HepG2 (cell line): ENCODE data around the gene VDR. TPM values are rescaled to one million over a fixed set of nuclear protein-coding genes. Genes with fewer than 3 reads are reported as not detected.

ENCODE experiments used
- ATAC-seq: fragments of 200-7000 bp; cut with Tn5 transposase; 3 replicates; pipeline ENCODE4 v1.9.1; 2020; ENCODE audit warnings: mild to moderate bottlenecking, moderate library complexity
- BruUV-seq: library from RNA; stranded (reverse); fragments of 400-500 nt; replicated peaks from 2 replicates; lab custom pipeline; 2021; lab: Mats Ljungman, UMichigan
- CTCF ChIA-PET: fragments of 300-600 bp; formaldehyde crosslinking; extraction: SDS; loops from one replicate; lab custom pipeline; 2021; ENCODE audit warnings: low total read pairs, inconsistent platforms, low intra/inter-chr PET ratio; lab: Yijun Ruan, JAX
- POLR2A ChIA-PET: fragments of 350-600 bp; sonication (Branson Sonifier 250); formaldehyde crosslinking; loops from one replicate; lab custom pipeline; 2020; ENCODE audit warnings: antibody characterized with exemption, inconsistent platforms; lab: Yijun Ruan, JAX
- DNase-seq: peaks from one replicate; pipeline ENCODE4 v3.0.0-alpha.2; 2015; ENCODE audit warnings: low spot score
- FAIRE-seq: peaks from 3 replicates; lab custom pipeline; 2011; peaks lifted over from hg19 to GRCh38; lab: Jason Lieb, UNC
- H2AFZ ChIP-seq: one replicate; pipeline ENCODE4 v1.6.1; 2011; ENCODE audit warnings: low read length, inconsistent platforms
- H3K27ac ChIP-seq: fragments of 300-600 bp; 3 replicates; pipeline ENCODE4 v1.8.0; 2011; ENCODE audit warnings: mixed run types, mild to moderate bottlenecking, mixed read lengths, low read length, inconsistent platforms; ENCODE audit not compliant: insufficient read depth; ENCODE audit errors: extremely low read length
- H3K27me3 ChIP-seq, 2 experiments: fragments of 200-600 bp in 1 of 2; 2 replicates in 1 of 2; 3 replicates in 1 of 2; pipeline versions ENCODE4 v1.6.0 to v1.8.0; 2011; ENCODE audit warnings: low read length in 2 of 2, mild to moderate bottlenecking in 2 of 2, moderate library complexity in 2 of 2, inconsistent platforms in 1 of 2; ENCODE audit not compliant: insufficient read depth in 2 of 2, control insufficient read depth in 1 of 2
- H3K36me3 ChIP-seq, 2 experiments: fragments of 200-600 bp in 1 of 2; replicated peaks in 1 of 2; 2 replicates in 1 of 2; 3 replicates in 1 of 2; pipeline versions ENCODE4 v1.5.1 to v1.8.0; 2011; ENCODE audit warnings: low read length in 2 of 2, inconsistent platforms in 1 of 2; ENCODE audit not compliant: insufficient read depth in 2 of 2, control insufficient read depth in 1 of 2
- H3K4me1 ChIP-seq: 2 replicates; pipeline ENCODE4 v1.5.1; 2012; ENCODE audit warnings: low read length, inconsistent platforms; ENCODE audit not compliant: insufficient read depth
- H3K4me2 ChIP-seq: 2 replicates; pipeline ENCODE4 v1.6.0; 2011; ENCODE audit warnings: low read depth, low read length, inconsistent platforms
- H3K4me3 ChIP-seq, 3 experiments: fragments of 200-600 bp in 1 of 3; sonication (generic), shearing (Covaris generic) in 1 of 3; replicated peaks in 1 of 3; 2 replicates each; pipeline ENCODE4 v1.5.1; 2011 to 2016; ENCODE audit warnings: low read length in 3 of 3, inconsistent platforms in 2 of 3, low read depth in 2 of 3, mild to moderate bottlenecking in 2 of 3, control low read depth in 1 of 3, mixed read lengths in 1 of 3; ENCODE audit not compliant: insufficient read depth in 1 of 3
- H3K79me2 ChIP-seq: one replicate; pipeline ENCODE4 v1.6.1; 2011; ENCODE audit warnings: low read length, inconsistent platforms; ENCODE audit not compliant: insufficient read depth
- H3K9ac ChIP-seq: 2 replicates; pipeline ENCODE4 v1.6.0; 2011; ENCODE audit warnings: mild to moderate bottlenecking, low read depth, low read length, inconsistent platforms; ENCODE audit not compliant: insufficient read depth
- H3K9me3 ChIP-seq: 2 replicates; pipeline ENCODE4 v1.5.1; 2012; ENCODE audit warnings: mild to moderate bottlenecking, low read length
- H4K20me1 ChIP-seq: 2 replicates; pipeline ENCODE4 v1.6.0; 2011; ENCODE audit warnings: inconsistent platforms, mild to moderate bottlenecking, low read length, moderate library complexity; ENCODE audit not compliant: insufficient read depth
- BRCA1 ChIP-seq: sonication (generic); formaldehyde crosslinking; IDR thresholded peaks from 2 replicates; pipeline ENCODE4 v1.4.0; 2020; ENCODE audit warnings: missing genetic modification reagents
- MXI1 ChIP-seq: IDR thresholded peaks from 3 replicates; pipeline ENCODE4 v1.6.1; 2012; ENCODE audit warnings: low read depth, low read length, inconsistent platforms, borderline replicate concordance
- PHF8 ChIP-seq: sonication (generic); formaldehyde crosslinking; IDR thresholded peaks from 2 replicates; pipeline ENCODE4 v1.5.0; 2020; ENCODE audit warnings: missing genetic modification reagents
- RFXAP ChIP-seq: sonication (generic); formaldehyde crosslinking; IDR thresholded peaks from 2 replicates; pipeline ENCODE4 v1.4.0; 2020; ENCODE audit warnings: missing genetic modification reagents, borderline replicate concordance
- SALL2 ChIP-seq: sonication (generic); formaldehyde crosslinking; IDR thresholded peaks from 2 replicates; pipeline ENCODE4 v1.8.1; 2023; ENCODE audit warnings: mild to moderate bottlenecking, missing genetic modification reagents, inconsistent platforms
- TEAD3 ChIP-seq: optimal IDR thresholded peaks from 2 replicates; pipeline ENCODE3; 2016; ENCODE audit warnings: borderline replicate concordance
- ZBTB33 ChIP-seq: sonication (generic); formaldehyde crosslinking; IDR thresholded peaks from 2 replicates; pipeline ENCODE4 v1.4.0; 2020; ENCODE audit warnings: missing genetic modification reagents
- ZBTB42 ChIP-seq: sonication (generic); formaldehyde crosslinking; IDR thresholded peaks from 2 replicates; pipeline ENCODE4 v1.5.0; 2020; ENCODE audit warnings: mild to moderate bottlenecking, missing genetic modification reagents
- ZBTB44 ChIP-seq: sonication (generic); formaldehyde crosslinking; IDR thresholded peaks from 2 replicates; pipeline ENCODE4 v1.4.0; 2020; ENCODE audit warnings: missing genetic modification reagents
- ZNF17 ChIP-seq: sonication (generic); formaldehyde crosslinking; IDR thresholded peaks from 2 replicates; pipeline ENCODE4 v1.5.0; 2020; ENCODE audit warnings: mild to moderate bottlenecking, missing genetic modification reagents
- ZNF564 ChIP-seq: sonication (generic); formaldehyde crosslinking; IDR thresholded peaks from 2 replicates; pipeline ENCODE4 v1.8.1; 2023; ENCODE audit warnings: mild to moderate bottlenecking, missing genetic modification reagents
- ZNF724P ChIP-seq: sonication (generic); formaldehyde crosslinking; IDR thresholded peaks from 2 replicates; pipeline ENCODE4 v1.8.0; 2022; ENCODE audit warnings: missing genetic modification reagents, borderline replicate concordance
- ZSCAN25 ChIP-seq: sonication (generic); formaldehyde crosslinking; IDR thresholded peaks from 2 replicates; pipeline ENCODE4 v1.8.0; 2022; ENCODE audit warnings: mild to moderate bottlenecking, missing genetic modification reagents
- WGBS: methylation state at CpG from one replicate; pipeline ENCODE4 v1.1.6; 2017; ENCODE audit warnings: low lambda C conversion rate; 5-methylcytosine and 5-hydroxymethylcytosine counted together
- in situ Hi-C: cut with HindIII; loops from 2 replicates; pipeline ENCODE4 v1.10.0; 2017; ENCODE audit warnings: low pct_unique_long_range_greater_than_20kb; ENCODE audit not compliant: extremely low pct_ligation_motif_present
- intact Hi-C: fragments of 100-400 bp; cut with micrococcal nuclease; formaldehyde crosslinking; loops from one replicate; pipeline ENCODE4 v1.10.0; 2022; ENCODE audit not compliant: unreplicated experiment
- polyA plus RNA-seq, 8 experiments: library from polyadenylated mRNA; depleted of rRNA in 3 of 8; stranded (reverse) in 7 of 8; unstranded in 1 of 8; fragments of >200 nt; fragmentation: Illumina TruSeq in 4 of 8; extraction: Trizol in 4 of 8; gene quantifications; 2 replicates each; pipeline versions ENCODE4 v1.2.1 to v1.2.3, GENCODE V29; 2011 to 2016; ENCODE audit warnings: low read depth in 4 of 8, missing spikeins in 1 of 8, mixed read lengths in 1 of 8; ENCODE audit not compliant: insufficient read depth in 1 of 8
- total RNA-seq, 5 experiments: library from RNA; depleted of rRNA; stranded (reverse); fragments of >200 nt; fragmentation: Illumina TruSeq; extraction: Trizol; gene quantifications; 2 replicates each; pipeline ENCODE4 v1.2.3, GENCODE V29; 2016; ENCODE audit warnings: low read depth in 1 of 5

The VDR gene
- total and polyA plus RNA-seq, 2 of the 13 experiments (the other 11 are each of a cell fraction or from before 2014, with no cell fraction given), result 0.08 to 0.33 TPM

DNA sequence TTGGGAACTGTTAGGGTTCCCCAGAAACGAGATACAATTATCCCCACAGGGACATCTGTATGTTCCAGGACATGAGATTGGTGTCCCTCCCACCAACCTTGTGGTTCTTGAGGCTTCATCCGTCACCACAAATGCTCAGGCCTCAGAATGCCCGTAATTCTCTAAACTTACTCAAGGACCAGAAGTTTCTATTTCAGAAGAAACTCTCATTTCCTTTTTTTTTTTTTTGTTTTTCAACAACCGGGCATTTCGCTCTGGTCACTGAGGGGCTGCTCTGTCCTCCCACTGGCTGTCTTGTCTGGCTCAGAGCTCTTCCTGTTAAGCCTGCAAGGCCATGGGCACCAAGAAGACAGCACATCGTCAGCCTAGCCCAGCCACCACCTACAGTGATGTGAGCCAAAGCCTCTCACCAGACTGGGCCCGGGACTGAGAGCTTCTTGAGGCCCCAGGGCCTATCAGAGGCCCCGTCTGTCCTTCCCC, 36.2 kb downstream of the VDR start (continued):
- no peak for TF ChIP-seq ZSCAN25 (CRISPR knock-in tag)
- no peak for TF ChIP-seq ZNF17 (CRISPR knock-in tag)
- no peak for TF ChIP-seq PHF8 (CRISPR knock-in tag)
- no peak for TF ChIP-seq ZBTB33 (CRISPR knock-in tag)

GRCh38 chr12:47868041-47868440, 36.8 kb downstream of the VDR start:
- in situ Hi-C loops, result no loop called here
- CTCF ChIA-PET, result no interaction called here
- no peak overlapping the region for H2AFZ ChIP-seq
- no peaks in the 10 kb centered on the region for H3K27me3 ChIP-seq
- no peak overlapping the region for H3K9ac ChIP-seq
- no peak for FAIRE-seq
- no peaks in the 10 kb centered on the region for H3K79me2 ChIP-seq
- no peak overlapping the region for H3K27ac ChIP-seq
- no peak for TF ChIP-seq RFXAP
- TF ChIP-seq ZNF724P (CRISPR knock-in tag), result no peak
- TF ChIP-seq MXI1, result no peak
- no peak for TF ChIP-seq ZNF564
- no peak for TF ChIP-seq BRCA1 (CRISPR knock-in tag)
- TF ChIP-seq ZBTB42, result no peak
- no peak for TF ChIP-seq ZBTB44 (CRISPR knock-in tag)
- TF ChIP-seq TEAD3 (CRISPR knock-in tag), result no peak
- TF ChIP-seq SALL2 (CRISPR knock-in tag), result no peak
- TF ChIP-seq, all 625 proteins: peak for 0
- H4K20me1 ChIP-seq, result no peaks in the 10 kb centered on the region
- H3K4me3 ChIP-seq, result no peak overlapping the region
- H3K4me2 ChIP-seq, result no peak overlapping the region
- H3K36me3 ChIP-seq, result no peaks in the 10 kb centered on the region
- DNase-seq (no peak), ATAC-seq (no peak)
- H3K9me3 ChIP-seq, result no peaks in the 10 kb centered on the region
- BruUV-seq, result no TSS peak
- intact Hi-C loops, result no loop called here
- WGBS, result 25% methylated on average over 1 of the region's 2 CpGs
- peaks cover 24% of the 10 kb centered on the region for H3K4me1 ChIP-seq
- POLR2A ChIA-PET, result no interaction called here
